GM20431 (cell line): Measurements from ENCODE around the gene IL20.
"Not testable (repeated sequence)": the region's sequence is repeated elsewhere in the genome, so short reads cannot be mapped to it uniquely, and the experiment has no call there.

Experiments
- in situ Hi-C: fragments of 300-500 bp; cut with MseI, MboI; formaldehyde crosslinking; loops from one replicate; pipeline ENCODE4 v1.15.0; 2020; ENCODE audit warnings: low sequenced_read_pairs; ENCODE audit not compliant: unreplicated experiment

IL20 gene

DNA sequence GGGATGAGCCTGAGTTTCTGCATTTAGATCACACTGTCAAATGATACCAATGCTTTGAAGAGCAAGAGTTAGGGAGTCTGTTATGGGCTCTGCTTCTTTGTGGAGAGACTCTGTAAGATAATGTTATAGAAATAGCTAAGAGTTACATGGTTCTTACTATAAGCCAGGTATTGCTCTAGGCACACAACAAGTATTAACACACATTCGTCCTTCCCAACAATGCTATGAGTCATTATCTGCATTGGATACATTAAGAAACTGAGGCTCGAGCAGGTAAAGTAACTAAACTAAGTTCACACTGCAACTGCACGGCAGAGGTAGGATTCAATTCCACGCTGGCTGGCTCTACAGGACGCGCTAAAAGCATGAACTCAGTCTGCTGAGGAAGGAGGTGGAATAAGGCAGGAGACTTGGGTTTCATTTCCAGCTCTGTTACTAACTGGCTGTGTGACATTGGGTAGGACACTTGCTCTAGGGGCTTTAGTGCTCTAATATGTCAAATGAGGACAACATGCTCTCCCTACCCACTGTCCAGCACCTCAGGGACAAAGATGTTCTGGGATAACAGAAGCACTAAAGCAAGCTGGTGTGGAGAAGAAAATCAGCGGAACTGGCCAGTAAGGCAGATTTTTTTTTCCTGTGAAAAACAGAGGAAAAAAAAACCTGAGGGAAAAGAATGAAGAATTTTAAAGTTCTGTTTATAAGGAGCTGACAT lies 23.7 kb upstream of the IL20 start:
- in situ Hi-C loops, result no loop called here

DNA sequence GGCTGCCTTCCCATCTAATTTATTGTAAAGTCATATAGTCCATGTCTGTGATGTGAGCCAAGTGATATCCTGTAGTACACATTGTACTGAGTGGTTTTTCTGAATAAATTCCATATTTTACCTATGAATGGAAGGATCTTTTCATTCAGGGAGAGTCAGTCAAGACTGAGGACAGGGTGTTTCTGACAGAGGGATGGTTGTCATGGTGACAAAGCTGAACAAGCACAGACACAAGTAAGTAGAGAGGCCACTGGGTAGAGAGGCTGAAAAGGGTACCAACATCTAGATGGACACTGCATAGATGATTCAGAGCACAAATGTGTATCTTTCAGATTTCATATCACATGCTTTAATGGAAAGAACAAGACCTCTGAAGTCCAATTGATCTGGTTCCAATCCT lies 22.6 kb upstream of the IL20 start:
- in situ Hi-C loops, result no loop called here

DNA sequence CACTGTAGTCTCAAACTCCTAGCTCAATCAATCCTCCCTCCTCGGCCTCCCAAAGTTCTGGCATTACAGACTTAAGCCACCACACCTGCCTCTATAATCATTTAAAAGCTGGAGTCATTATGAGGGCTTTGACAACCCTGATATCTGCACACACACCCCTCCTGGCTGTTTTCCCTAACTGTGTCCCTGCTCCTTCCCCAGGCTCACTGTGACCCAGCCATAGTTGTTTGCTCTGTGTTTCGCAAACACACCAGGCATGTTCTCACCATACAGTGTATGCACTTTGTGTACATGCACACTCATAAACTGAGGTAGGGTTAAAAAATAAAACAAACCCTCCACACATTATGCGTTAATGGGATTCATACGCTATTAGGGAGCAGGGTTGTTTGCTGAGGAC lies 21.8 kb upstream of the IL20 start:
- in situ Hi-C loops, result no loop called here

DNA sequence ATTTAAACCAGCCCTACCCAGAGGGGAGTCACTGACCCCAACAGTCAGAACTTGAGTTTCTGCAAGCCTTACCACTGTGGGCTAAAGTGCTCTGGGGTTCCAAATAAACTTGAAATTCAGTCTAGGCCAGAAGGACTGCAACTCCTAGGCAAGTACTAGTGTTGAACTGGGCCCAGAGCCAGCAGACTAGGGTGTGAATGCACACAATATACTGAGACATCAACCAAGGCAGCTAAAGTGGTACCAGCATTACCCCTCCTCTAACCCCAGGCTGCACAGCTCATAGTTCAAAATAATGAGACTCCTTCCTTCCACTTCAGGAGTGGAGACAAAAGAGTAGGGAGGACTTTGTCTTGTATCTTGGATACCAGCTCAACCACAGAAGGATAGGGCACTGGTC lies 18.9 kb upstream of the IL20 start:
- in situ Hi-C loops, result no loop called here

DNA sequence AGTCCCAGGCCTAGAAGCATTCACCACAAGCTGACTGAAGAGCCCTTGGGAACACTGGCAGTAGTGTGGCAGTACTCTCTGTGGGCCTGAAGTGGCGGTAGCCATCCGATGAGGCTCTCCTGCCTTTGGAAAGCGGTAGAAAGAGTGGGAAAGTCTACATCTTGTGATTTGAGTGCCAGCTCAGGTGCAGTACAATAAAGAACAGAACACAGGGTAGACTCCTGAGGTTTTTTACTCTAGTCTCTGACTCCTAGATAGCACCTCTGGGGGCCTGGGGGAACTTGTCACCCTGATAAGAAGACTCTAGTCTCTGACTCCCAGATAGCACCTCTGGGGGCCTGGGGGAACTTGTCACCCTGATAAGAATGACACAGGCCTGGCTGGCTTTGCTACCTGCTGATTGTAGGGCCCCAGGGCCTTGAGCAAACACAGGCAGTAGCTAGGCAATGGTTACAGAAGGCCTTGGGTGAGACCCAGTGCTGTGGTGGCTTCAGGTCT lies 18.0 kb upstream of the IL20 start:
- in situ Hi-C loops, result no loop called here

DNA sequence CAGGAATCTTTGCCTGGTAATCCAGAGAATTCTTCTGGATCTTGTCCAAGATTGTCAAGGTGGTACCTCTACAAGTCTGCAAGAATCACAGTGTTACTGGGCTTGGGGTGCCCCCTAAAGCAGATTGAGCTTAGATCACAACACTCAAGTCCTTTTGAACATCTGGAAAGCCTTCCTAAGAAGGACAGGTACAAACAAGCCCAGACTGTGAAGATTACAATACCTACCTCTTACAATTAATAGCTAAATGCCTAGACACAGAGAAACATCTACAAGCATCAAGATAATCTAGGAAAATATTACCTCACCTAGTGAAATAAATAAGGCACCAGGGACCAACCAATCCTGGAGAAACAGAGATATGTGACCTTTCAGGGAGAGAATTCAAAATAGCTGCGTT lies 17.5 kb upstream of the IL20 start:
- in situ Hi-C loops, result no loop called here

DNA sequence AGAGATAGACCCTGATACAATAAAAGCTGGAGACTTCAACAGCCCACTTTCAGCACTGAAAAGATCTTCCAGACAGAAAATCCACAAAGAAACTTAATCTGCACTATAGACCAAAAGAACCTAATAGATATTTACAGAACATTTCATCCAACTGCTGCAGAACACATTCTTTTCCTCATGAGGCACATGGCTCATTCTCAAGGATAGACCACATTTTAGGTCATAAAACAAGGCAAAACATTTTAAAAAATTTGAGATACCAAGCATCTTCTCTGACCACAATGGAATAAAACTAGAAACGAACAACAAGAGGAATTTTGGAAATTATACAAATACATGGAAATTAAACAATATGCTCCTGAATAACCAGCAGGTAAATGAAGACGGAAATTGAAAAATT lies 15.0 kb upstream of the IL20 start:
- in situ Hi-C loops, result no loop called here

DNA sequence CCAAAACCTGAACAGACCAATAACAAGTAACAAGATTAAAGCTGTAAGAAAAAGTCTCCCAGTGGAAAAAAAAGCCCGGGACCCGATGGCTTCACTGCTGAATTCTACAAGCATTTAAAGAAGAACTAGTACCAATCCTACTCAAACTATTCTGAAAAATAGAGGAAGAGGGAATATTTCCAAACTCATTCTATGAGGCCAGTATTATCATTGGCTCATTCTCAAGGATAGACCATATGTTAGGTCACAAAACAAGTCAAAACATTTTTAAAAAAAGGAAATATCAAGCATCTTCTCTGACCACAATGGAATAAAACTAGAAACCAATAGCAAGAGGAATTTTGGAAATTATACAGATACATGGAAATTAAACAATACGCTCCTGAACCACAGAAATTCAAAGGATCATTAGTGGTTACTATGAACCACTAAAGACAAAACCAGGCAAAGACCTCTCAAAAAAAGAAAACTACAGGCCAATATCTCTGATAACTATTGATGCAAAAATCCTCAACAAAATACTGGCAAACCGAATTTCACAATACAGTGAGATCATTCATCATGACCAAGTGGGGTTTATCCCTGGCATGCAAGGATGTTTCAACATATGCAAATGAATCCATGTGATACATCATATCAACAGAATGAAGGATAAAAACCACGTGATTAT lies 13.9 kb upstream of the IL20 start:
- in situ Hi-C loops, result no loop called here

DNA sequence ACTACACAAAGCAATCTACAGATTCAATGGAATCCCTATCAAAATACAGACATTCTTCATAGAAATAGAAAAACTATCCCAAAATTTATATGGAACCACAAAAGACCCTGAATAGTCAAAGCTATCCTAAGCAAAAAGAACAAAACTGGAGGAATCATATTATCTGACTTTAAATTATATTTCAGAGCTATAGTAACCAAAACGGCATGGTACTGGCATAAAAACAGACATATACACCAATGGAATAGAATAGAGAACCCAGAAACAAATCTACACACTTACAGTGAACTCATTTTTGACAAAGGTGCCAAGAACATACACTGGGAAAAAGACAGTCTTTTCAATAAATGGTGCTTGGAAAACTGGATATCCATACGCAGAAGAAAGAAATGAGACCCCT lies 12.8 kb upstream of the IL20 start:
- in situ Hi-C loops, result not testable (repeated sequence)

DNA sequence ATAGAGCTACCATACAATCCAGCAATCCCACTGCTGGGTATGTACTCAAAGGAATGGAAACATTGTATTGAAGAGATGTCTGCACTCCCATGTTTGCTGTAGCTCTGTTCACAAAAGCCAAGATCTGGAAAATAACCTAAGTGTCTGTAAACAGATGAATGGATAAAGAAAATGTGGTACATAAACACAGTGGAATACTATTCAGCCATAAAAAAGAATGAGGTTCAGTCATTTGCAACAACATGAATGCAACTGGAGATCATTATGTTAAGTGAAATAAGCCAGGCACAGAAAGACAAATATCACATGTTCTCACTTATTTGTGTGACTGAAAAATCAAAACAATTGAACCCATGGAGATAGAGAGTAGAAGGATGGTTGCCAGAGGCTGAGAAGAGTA lies 11.7 kb upstream of the IL20 start:
- in situ Hi-C loops, result not testable (repeated sequence)

DNA sequence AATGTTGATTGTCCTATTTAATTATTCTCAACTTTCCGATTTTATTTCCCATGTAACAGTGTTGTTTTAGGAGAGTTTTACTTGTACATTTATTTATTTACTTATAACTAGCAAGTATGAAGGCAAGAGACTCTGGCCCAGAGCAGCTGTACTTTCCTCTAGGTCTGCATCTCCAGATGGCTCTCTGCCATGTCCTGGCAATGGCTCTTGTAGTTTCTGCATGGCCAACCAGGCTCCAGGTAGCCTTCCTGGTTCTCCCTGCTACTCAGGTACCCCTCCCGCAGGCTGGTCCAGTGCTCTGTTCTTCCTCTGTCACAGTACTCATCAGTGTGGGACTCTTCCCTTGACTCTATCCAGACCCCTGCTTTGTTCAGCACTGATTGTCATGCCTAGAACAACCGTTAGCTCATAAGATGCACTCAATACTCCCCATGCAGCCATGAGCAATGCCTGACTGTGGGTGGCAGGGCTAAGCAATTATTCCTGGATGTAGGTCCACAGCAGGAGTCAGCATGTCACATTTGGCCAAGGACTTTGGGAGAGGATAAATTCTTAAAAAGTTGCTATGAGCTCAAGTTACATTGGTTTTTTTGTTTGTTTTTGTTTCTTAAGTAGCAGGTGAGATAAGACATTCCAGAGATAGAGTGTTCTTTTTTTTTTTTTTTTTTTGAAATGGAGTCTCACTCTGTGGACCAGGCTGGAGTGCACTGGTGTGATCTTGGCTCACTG lies 10.9 kb upstream of the IL20 start:
- in situ Hi-C loops, result no loop called here

DNA sequence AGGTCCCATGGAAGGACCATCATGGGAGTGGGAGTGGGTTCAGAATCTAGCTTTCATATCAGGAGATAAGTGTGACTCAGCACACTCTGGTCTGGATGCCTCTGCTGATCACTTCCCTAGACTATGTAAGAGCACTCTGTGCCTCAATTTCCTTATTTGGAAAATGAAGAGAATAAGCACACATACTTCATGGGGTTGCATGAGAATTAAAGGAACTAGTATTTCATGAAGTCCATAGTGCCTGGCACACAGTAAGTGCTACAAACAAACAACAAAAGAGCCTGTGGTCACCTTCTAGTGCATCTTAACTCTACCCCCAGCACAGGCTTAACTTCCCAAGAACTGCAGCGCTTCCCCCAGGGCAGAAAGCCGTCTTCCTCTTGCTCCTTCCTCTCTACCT lies 9.6 kb upstream of the IL20 start:
- in situ Hi-C loops, result no loop called here

DNA sequence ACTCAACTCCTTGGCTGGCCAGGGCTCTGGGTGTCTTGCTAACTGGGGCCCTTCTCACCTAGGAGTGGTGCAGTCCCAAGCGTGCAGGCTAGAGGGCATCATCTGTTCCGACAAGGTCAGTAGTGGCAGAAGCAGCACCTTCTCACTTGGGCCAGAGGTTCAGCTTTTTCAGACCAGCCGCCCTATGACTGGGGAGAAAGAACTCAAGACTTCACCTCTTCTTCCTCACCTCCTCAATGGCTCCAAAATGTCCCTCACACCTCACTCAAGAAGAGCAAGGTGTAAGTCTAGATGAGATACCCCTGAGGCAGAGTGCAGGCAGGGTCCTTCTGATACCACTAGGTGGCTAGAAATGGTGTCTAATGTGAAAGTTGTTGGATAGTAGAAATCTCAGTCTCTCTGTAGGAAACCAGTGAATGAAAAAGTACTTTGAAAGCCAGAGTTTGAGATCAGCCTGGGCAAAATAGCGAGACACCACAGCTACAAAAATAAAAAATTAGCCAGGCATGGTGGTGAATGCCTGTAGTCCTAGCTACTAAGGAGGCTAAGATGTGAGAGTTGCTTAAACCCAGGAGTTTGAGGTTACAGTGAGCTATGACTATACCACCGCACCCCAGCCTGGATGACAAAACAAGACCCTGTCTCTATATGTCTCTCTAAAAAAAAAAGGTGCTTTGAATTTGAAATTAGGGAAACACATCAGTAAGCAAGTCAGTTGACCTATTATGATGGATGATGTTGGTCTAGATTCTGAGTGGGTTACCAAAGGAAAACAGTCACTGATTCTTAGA lies 8.6 kb upstream of the IL20 start:
- in situ Hi-C loops, result no loop called here

DNA sequence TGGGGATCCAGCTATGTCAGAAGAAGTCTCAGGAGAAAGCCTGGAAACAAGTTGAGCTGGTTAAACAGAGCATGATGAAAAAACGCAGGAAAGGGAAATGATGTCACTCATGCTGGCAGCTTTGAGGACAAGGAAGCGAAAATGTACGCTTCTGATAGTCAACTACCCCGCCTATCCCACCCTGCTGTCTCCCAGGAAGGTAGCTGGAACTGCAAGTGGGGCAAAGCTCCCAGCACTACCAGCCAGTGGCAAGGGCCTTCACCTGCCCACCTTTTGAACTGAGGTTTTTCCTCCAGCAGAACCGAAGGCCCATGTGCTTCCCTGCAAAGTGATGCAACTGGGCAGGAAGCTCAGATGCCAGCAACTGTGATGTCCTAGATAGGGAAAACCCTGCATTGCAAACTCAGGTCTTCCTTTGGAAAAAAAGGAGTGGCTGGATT lies 6.3 kb upstream of the IL20 start:
- in situ Hi-C loops, result no loop called here

DNA sequence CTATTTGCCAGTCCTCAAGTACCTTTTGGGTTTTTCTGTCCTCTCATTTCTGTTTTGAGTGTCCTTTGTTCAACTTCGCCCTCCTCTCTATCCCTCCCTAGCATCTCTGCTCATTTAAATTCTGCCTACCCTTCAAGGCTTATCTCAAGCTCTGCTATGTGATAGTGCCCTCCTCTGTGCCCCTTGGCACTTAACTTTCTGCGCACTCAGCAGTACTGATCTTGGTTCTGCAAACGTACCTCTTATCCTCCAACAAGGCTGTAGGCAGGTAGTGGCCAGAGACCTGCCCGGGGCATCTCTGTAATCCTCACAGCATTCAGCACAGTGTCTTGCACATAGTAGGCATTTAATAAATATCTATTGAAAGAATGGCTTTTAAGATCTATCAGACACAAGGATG lies 5.3 kb upstream of the IL20 start:
- in situ Hi-C loops, result no loop called here

DNA sequence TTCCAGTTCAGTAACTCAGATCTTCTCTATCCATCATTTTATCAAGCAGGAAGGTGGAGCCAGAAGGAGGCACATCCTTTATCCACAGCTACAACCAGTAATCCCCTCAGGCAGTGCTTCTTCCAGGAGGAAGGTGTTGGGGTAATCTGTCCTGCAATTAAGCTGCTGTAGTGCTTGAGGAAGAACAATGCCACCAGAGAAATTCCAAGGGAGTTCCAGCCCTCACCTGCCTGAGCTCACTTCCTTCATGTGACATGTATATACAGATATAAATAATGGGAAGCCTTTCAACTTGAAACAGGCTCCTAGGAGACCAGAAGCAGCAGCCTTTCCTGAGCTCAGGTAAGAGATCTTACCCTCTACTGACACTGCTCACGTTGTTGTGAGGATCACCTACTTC lies 2.2 kb upstream of the IL20 start:
- in situ Hi-C loops, result no loop called here

DNA sequence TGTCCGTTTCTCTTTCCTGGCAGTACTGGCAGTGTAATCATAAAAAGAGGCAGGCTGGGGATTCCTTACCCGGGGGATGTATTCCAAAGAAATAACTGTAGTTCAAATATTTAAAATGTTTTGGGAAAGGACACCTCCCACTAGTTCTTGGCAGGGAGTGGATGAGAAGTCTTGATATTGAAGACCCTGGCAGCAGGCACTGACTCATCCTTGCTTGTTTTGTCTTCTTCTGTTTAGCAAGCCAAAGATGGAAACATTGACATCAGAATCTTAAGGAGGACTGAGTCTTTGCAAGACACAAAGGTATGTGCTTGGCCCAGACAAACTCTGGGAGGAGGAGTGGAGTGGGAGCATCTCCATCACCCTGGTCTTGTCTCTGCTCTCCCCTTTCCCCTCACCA lies 639 bp downstream of the IL20 start:
- in situ Hi-C loops, result no loop called here

DNA sequence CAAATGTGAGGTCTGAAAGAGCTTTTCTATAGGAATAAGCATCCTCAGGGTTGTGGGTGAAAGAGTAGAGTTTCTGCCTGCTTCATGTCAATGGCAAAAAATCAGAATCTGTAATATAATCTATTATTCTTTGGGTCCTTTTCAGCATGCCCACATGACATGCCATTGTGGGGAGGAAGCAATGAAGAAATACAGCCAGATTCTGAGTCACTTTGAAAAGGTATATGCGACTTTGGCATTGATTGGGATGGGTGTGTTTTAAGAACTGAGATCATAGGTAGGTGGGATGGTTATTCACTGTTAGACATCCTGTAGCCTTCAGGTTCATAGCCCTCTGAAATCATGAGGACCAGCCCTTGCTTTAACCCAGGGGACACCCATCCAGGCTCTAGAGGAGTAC lies 1.8 kb downstream of the IL20 start:
- in situ Hi-C loops, result no loop called here

DNA sequence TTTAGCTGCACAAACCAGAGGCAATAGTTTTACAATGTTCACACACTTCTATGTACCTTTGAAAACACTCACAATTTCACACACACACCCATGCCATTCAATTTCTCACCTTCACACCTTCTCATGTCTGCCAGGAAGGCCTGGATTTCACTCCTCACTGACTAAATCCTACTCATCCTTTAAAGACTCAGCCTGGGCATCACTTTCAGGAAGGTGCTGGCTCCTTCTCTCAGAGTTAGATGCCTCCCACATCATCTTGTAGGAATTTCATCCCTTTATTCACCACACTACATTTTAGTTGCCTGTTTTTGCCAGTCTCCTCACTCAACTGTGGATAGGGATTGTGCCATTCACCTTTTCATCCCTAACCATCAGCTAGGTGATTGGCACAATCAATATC lies 2.3 kb downstream of the IL20 start:
- in situ Hi-C loops, result no loop called here

DNA sequence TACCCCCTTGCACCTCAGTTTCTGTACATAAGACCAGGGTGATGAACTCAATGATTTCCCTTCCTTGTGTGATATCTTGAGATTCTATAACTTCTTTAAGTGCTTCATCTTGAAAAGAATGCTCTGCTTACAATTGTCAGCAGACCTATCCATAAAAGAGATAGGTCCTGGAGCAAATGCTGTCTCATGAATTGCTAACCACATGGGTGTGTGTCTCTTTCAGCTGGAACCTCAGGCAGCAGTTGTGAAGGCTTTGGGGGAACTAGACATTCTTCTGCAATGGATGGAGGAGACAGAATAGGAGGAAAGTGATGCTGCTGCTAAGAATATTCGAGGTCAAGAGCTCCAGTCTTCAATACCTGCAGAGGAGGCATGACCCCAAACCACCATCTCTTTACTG lies 2.8 kb downstream of the IL20 start:
- in situ Hi-C loops, result no loop called here
